Fibroblast of villous mesenchyme (primary cell): ENCODE data around the gene DIPK1B. TPM values are rescaled to one million over a fixed set of nuclear protein-coding genes. Genes with fewer than 3 reads are reported as not detected.

Experiments
- DNase-seq: peaks from one replicate; pipeline ENCODE4 v3.0.0-alpha.2; 2010; ENCODE audit warnings: low read depth
- H3K4me3 ChIP-seq: 2 replicates; pipeline ENCODE4 v1.5.1; 2011; ENCODE audit warnings: low read depth, mild to moderate bottlenecking, low read length
- total RNA-seq: library from RNA; depleted of rRNA; stranded (reverse); fragments of >200 nt; gene quantifications from 2 replicates; pipeline ENCODE4 v1.2.3, GENCODE V29; 2012
- TF ChIP-seq, protein P1 (sequence below): IDR thresholded peaks from 2 replicates; pipeline ENCODE4 v1.5.1; 2012; ENCODE audit warnings: low read depth, mild to moderate bottlenecking, low read length; ENCODE audit not compliant: insufficient read depth

DIPK1B gene
- total RNA-seq, 1 donor = 0.43 TPM

DNA sequence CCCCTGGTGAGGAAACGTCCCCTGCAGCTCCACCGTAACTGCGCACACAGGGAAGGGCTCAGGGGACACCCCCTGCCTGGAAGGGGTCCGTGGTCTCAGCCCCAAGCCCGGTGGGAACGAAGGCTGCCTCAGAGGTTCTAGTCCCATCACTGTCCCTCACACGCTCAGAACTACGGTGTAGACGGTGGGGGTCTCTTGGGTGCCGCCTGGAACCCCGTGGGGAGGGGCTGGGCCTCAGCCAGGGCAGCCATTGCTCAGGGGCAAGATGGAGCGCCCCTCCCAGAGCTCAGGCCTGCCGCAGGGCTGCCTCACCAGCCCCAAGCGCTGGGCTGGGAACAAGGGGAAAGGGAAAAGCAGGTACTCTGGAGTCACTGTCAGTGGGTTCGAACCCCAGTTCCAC, 28.0 kb upstream of the DIPK1B start:
- no peak overlapping the region for H3K4me3 ChIP-seq
- TF ChIP-seq, protein P1, sequence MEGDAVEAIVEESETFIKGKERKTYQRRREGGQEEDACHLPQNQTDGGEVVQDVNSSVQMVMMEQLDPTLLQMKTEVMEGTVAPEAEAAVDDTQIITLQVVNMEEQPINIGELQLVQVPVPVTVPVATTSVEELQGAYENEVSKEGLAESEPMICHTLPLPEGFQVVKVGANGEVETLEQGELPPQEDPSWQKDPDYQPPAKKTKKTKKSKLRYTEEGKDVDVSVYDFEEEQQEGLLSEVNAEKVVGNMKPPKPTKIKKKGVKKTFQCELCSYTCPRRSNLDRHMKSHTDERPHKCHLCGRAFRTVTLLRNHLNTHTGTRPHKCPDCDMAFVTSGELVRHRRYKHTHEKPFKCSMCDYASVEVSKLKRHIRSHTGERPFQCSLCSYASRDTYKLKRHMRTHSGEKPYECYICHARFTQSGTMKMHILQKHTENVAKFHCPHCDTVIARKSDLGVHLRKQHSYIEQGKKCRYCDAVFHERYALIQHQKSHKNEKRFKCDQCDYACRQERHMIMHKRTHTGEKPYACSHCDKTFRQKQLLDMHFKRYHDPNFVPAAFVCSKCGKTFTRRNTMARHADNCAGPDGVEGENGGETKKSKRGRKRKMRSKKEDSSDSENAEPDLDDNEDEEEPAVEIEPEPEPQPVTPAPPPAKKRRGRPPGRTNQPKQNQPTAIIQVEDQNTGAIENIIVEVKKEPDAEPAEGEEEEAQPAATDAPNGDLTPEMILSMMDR = no peak

GRCh38 chr9:136684799-136685198, 27.6 kb upstream of the DIPK1B start:
- H3K4me3 ChIP-seq = no peak overlapping the region
- TF ChIP-seq, protein P1 = no peak
- DNase-seq = no peak

More for the DNA sequence above, 28.0 kb upstream of the DIPK1B start:
- DNase-seq = no peak

DNA sequence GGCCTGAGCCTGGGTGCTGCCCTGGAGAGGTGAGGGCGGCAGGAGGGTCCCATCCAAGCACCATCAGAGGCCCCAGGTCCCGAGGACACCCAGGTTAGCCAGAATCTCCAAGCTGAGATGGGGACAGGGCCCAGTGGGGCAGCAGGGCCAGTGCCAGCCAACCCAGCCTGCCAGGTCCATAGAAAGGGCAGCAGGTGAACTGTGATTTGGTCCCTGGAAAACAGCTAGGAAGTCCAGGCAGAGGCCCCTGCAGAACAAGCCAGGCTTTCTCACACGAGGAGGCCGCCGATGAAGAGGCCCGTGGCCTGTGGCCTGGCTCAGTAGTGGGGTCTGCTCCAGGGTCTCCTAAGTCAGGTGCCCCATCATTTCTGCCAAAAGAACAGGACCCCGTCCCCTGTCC, 27.2 kb upstream of the DIPK1B start:
- TF ChIP-seq, protein P1 = no peak
- H3K4me3 ChIP-seq = no peak overlapping the region
- DNase-seq = no peak

GRCh38 chr9:136685790-136686533, 26.4 kb upstream of the DIPK1B start:
- peak; percentile 34 for DNase-seq
- H3K4me3 ChIP-seq = peak overlapping the region; percentile 84
- TF ChIP-seq, protein P1 = no peak

DNA sequence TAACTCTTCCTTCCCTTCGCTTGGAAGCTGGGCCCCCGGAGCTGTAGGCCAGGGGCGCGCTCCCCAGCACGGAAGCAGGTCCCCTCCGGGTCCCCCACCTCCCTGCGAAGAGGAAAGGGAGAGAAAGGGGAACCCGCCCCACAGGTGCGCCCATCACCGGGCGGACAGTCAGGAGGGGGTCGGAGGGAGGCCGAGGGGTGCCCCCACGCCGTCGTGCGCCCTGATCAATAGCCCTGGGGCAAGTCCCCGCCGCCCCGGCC, 25.9 kb upstream of the DIPK1B start:
- TF ChIP-seq, protein P1 = no peak

DNA sequence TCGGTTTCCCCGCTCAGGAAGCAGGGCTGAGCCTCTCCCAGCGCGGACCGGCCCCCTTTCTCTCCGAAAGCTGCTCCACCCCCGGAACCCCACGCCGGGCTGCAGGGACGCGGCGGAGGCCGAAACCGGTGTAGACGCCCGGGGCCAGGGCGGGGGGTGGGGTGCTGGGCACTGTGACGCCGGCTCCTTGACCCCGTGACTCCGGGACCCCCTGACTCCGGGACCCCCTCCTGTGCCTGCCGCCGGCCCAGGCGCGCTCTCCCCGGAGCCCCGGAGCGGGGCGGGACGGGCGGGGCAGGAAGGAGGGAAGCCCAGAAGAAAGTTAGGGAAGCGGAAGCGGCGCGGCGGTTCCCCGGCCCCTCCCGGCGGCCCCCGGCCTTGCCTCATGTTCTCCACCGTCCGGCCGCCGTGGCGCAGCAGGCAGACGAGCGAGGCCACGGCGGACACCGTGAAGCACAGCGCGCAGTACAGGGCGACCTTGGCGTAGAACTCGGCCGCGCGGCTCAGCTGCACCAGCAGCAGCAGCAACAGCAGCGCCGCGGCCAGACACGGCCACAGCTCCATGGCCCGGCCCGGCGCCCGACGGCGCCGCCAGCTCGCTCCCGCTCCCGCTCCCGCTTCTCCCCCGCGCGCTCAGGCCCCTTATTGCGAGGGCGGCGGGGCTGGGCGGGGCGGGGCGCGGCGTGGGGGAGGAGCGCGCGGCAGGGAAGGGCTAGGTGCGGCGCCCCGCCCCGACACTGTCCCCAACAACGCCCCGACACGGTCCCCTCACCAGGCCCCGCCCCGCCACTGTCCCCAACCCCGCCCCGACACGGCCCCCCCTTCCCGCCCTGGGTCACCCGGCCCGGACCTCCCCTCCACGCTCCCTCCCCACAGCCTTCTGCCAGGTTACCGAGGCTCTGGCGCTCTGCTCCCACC, 25.3 kb upstream of the DIPK1B start, which contains the start of gene AGPAT2:
Gene AGPAT2, minus strand, starts transcription at position 664 of the 918 bp plus-strand sequence. Its CDS starts 100 bp downstream, at position 564.
- peak; percentile 60 for DNase-seq

More for the DNA sequence above, 25.9 kb upstream of the DIPK1B start:
- H3K4me3 ChIP-seq = peak overlapping the region; percentile 84
- DNase-seq = no peak

More for the DNA sequence above, 25.3 kb upstream of the DIPK1B start, which contains the start of gene AGPAT2:
- H3K4me3 ChIP-seq = peak within 1 kb of the TSS; percentile 84
- TF ChIP-seq, protein P1 = no peak
